Activated T-helper 1 cell treated with anti-CD3 and anti-CD28 coated beads, Interleukin-12 subunit alpha, Interleukin-12 subunit beta, Interleukin-2, Interleukin-4 antibody, amounts not matched to agents 30 ng/mL and 10 ng/mL and 1 ng/mL, durations not matched to agents 14 hours and 24 hours and 36 hours (primary cell): Measurements from ENCODE around the gene FAM83G. TPM values are rescaled to one million over a fixed set of nuclear protein-coding genes. Genes with fewer than 3 reads are reported as not detected.

ENCODE experiments used
- DNase-seq: peaks from one replicate; pipeline ENCODE4 v3.0.0; 2021; ENCODE audit warnings: low spot score
- H3K27ac Mint-ChIP-seq: one replicate; pipeline ENCODE4 v1.8.0; 2021; ENCODE audit warnings: mild to moderate bottlenecking, mixed read lengths
- H3K27me3 Mint-ChIP-seq: one replicate; pipeline ENCODE4 v1.8.0; 2022; ENCODE audit warnings: mild to moderate bottlenecking, moderate library complexity, mixed read lengths; ENCODE audit not compliant: insufficient read depth
- H3K36me3 Mint-ChIP-seq: one replicate; pipeline ENCODE4 v1.8.0; 2021; ENCODE audit warnings: low read depth, mixed read lengths
- H3K4me1 Mint-ChIP-seq: one replicate; pipeline ENCODE4 v1.8.0; 2021; ENCODE audit warnings: low read depth, mixed read lengths
- H3K4me3 Mint-ChIP-seq: one replicate; pipeline ENCODE4 v1.8.0; 2021; ENCODE audit warnings: mild to moderate bottlenecking, moderate library complexity, mixed read lengths
- H3K9me3 Mint-ChIP-seq: one replicate; pipeline ENCODE4 v1.8.0; 2021; ENCODE audit warnings: mixed read lengths
- intact Hi-C: fragments of 100-400 bp; cut with micrococcal nuclease; formaldehyde crosslinking; loops from one replicate; pipeline ENCODE4 v1.15.1; 2024
- total RNA-seq: library from RNA; stranded (reverse); gene quantifications from 2 replicates; pipeline ENCODE4 v1.2.3, GENCODE V29; 2022

Gene FAM83G
- total RNA-seq, 1 donor from 2014 or later: 13.2 TPM

DNA sequence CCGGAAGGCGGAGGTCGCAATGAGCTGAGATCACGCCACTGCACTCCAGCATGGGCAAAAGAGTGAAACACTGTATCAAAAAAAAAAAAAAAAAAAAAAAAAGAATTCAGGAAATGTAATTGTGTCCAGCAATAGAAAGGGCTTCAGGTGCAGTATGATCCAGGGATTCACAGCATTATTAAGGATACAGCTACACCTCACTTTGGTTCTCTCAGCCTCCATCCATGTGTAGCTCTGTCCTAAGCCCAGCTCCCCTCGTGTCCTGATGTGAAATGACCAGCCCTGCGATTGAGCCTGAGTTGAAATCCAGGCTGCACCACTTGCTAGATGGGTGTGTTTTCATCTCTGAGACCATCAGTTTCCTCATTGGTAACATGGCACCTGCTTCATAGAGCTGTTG, 49.6 kb downstream of the FAM83G start:
- Mint-ChIP-seq H3K9me3 (no peaks in the 10 kb centered on the region), H3K4me3 (no peak overlapping the region)

GRCh38 chr17:18954321-18954720, 50.2 kb downstream of the FAM83G start:
- DNase-seq: no peak
- peaks cover 17% of the 10 kb centered on the region for H3K4me1 Mint-ChIP-seq
- intact Hi-C loops: no loop called here
- H3K27me3 Mint-ChIP-seq: peaks cover 6% of the 10 kb centered on the region
- H3K27ac Mint-ChIP-seq: no peak overlapping the region
- H3K36me3 Mint-ChIP-seq: no peaks in the 10 kb centered on the region
- H3K4me3 Mint-ChIP-seq: peak overlapping the region; percentile 12
- no peaks in the 10 kb centered on the region for H3K9me3 Mint-ChIP-seq

More for the DNA sequence above, 49.6 kb downstream of the FAM83G start:
- Mint-ChIP-seq H3K27ac (no peak overlapping the region), H3K36me3 (no peaks in the 10 kb centered on the region), H3K4me1 (peaks cover 17% of the 10 kb centered on the region), H3K27me3 (peaks cover 3% of the 10 kb centered on the region)
- no peak for DNase-seq
- intact Hi-C loops: no loop called here

- Mint-ChIP-seq H3K27me3 (peaks cover 6% of the 10 kb centered on the region), H3K9me3 (no peaks in the 10 kb centered on the region), H3K36me3 (no peaks in the 10 kb centered on the region), H3K4me3 (no peak overlapping the region), H3K4me1 (peaks cover 17% of the 10 kb centered on the region), H3K27ac (no peak overlapping the region)
- DNase-seq: no peak
- intact Hi-C loops: no loop called here
These were observed 51.3 kb downstream of the FAM83G start for GRCh38 chr17:18953231-18953728.

- no peak within 1 kb of the TSS for H3K4me3 Mint-ChIP-seq
- H3K9me3 Mint-ChIP-seq: no peaks in the 10 kb centered on the region
- H3K27ac Mint-ChIP-seq: no peak within 1 kb of the TSS
- H3K36me3 Mint-ChIP-seq: no peaks in the 10 kb centered on the region
- no peak for DNase-seq
- H3K27me3 Mint-ChIP-seq: peaks cover 12% of the 10 kb centered on the region
- H3K4me1 Mint-ChIP-seq: peaks cover 17% of the 10 kb centered on the region
- intact Hi-C loops: no loop called here
These were observed 52.4 kb downstream of the FAM83G start, which contains the start of gene SLC5A10 for GRCh38 chr17:18951941-18952842. Gene SLC5A10, plus strand, starts transcription at chr17:18952165. Its CDS starts 41 bp downstream, at chr17:18952206.

DNA sequence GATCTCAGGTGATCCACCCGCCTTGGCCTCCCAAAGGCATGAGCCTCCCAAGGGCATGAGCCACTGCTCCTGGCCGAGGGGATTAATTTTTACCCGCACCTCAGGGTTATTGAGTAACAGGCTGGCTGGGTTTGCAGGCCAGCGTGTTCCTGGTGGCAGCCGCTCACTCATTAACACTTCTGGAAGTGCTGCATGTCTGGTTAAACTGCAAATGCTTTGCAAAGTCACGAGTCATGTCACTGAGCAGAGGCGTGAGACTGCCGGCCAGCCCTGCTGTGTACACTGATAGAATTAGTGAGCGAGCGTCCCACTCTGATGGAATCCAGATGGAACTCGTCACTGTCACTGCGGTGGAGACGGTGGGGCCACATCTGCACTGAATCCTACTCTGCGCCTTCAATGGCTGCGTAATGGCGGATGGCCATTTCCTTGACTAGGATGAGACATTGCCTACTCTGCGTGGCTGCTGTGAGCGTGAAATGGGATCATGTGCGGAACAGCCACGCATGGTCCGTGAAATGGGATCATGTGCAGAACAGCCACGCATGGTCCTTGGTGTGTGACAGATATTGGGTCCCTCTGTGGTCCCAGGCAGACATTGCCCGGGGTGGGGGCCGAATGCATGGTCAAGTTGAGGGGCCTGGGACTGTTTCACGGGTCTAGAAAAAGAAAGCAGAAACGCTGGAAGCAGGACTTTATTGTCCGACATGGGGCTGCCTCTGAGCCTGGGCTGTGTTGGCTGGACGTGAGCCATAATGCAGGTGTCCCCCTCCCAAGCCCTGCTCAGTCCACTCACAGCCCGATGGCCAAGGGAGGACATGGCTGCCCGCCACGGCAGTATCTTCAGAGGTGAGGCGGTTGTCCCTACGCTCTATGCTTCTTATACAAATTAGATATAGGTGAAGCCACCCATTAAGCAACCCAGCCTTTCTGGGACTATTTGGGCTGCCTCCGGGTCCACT, 53.3 kb downstream of the FAM83G start:
- H3K27ac Mint-ChIP-seq: no peak overlapping the region
- DNase-seq: no peak
- no peaks in the 10 kb centered on the region for H3K9me3 Mint-ChIP-seq
- no peaks in the 10 kb centered on the region for H3K36me3 Mint-ChIP-seq
- peaks cover 21% of the 10 kb centered on the region for H3K4me1 Mint-ChIP-seq
- intact Hi-C loops: no loop called here
- peaks cover 13% of the 10 kb centered on the region for H3K27me3 Mint-ChIP-seq
- no peak overlapping the region for H3K4me3 Mint-ChIP-seq

GRCh38 chr17:18950346-18950745, 54.2 kb downstream of the FAM83G start:
- DNase-seq: no peak
- peaks cover 16% of the 10 kb centered on the region for H3K4me1 Mint-ChIP-seq
- H3K36me3 Mint-ChIP-seq: no peaks in the 10 kb centered on the region
- H3K4me3 Mint-ChIP-seq: no peak overlapping the region
- intact Hi-C loops: no loop called here
- H3K9me3 Mint-ChIP-seq: no peaks in the 10 kb centered on the region
- no peak overlapping the region for H3K27ac Mint-ChIP-seq
- H3K27me3 Mint-ChIP-seq: peaks cover 14% of the 10 kb centered on the region

DNA sequence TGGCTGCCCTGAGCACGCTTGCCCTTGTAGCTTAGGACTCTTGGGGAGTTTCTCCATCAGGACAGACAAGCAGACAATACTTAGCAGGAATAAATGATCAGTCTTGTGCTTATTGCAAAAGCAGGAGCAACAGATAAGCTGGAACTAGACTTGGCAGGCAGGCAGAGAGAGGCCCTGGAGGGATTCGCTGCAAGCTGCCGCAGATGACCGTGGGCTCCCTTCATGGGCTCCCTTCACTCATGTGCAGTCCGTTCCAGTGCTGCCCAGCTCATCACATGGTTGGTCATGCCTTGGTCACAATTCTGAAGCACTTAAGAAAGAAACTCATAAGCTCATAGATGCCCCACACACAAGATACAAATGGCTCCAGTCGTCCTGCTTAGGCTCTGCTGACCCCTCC, 55.0 kb downstream of the FAM83G start:
- intact Hi-C loops: no loop called here
- Mint-ChIP-seq H3K9me3 (no peaks in the 10 kb centered on the region), H3K4me3 (no peak overlapping the region), H3K27me3 (peaks cover 20% of the 10 kb centered on the region), H3K36me3 (no peaks in the 10 kb centered on the region), H3K4me1 (peaks cover 11% of the 10 kb centered on the region), H3K27ac (no peak overlapping the region)
- DNase-seq: no peak

- no peak for DNase-seq
- H3K36me3 Mint-ChIP-seq: no peaks in the 10 kb centered on the region
- H3K9me3 Mint-ChIP-seq: no peaks in the 10 kb centered on the region
- intact Hi-C loops: no loop called here
- no peak overlapping the region for H3K4me3 Mint-ChIP-seq
- peaks cover 4% of the 10 kb centered on the region for H3K4me1 Mint-ChIP-seq
- H3K27ac Mint-ChIP-seq: no peak overlapping the region
- peaks cover 20% of the 10 kb centered on the region for H3K27me3 Mint-ChIP-seq
These were observed 56.0 kb downstream of the FAM83G start for GRCh38 chr17:18948476-18949006.

- H3K9me3 Mint-ChIP-seq: no peaks in the 10 kb centered on the region
- H3K27me3 Mint-ChIP-seq: peaks cover 17% of the 10 kb centered on the region
- H3K36me3 Mint-ChIP-seq: no peaks in the 10 kb centered on the region
- H3K27ac Mint-ChIP-seq: no peak overlapping the region
- intact Hi-C loops: no loop called here
- no peak for DNase-seq
- H3K4me3 Mint-ChIP-seq: no peak overlapping the region
- peaks cover 4% of the 10 kb centered on the region for H3K4me1 Mint-ChIP-seq
These were observed 56.7 kb downstream of the FAM83G start for GRCh38 chr17:18947866-18948265.

GRCh38 chr17:18946536-18946935, 58.0 kb downstream of the FAM83G start:
- H3K27me3 Mint-ChIP-seq: peaks cover 17% of the 10 kb centered on the region
- H3K4me1 Mint-ChIP-seq: peaks cover 4% of the 10 kb centered on the region
- DNase-seq: no peak
- H3K4me3 Mint-ChIP-seq: no peak overlapping the region
- intact Hi-C loops: no loop called here
- no peaks in the 10 kb centered on the region for H3K36me3 Mint-ChIP-seq
- no peaks in the 10 kb centered on the region for H3K9me3 Mint-ChIP-seq
- no peak overlapping the region for H3K27ac Mint-ChIP-seq

GRCh38 chr17:18944646-18945045, 59.9 kb downstream of the FAM83G start:
- peaks cover 4% of the 10 kb centered on the region for H3K4me1 Mint-ChIP-seq
- H3K4me3 Mint-ChIP-seq: no peak overlapping the region
- H3K27me3 Mint-ChIP-seq: peaks cover 20% of the 10 kb centered on the region
- H3K27ac Mint-ChIP-seq: no peak overlapping the region
- H3K36me3 Mint-ChIP-seq: no peaks in the 10 kb centered on the region
- H3K9me3 Mint-ChIP-seq: no peaks in the 10 kb centered on the region
- DNase-seq: no peak
- intact Hi-C loops: no loop called here

GRCh38 chr17:18938692-18939023, 65.9 kb downstream of the FAM83G start:
- DNase-seq: no peak
- Mint-ChIP-seq H3K36me3 (no peaks in the 10 kb centered on the region), H3K4me1 (peaks cover under 1% of the 10 kb centered on the region), H3K4me3 (no peak overlapping the region), H3K27ac (no peak overlapping the region), H3K9me3 (no peaks in the 10 kb centered on the region), H3K27me3 (peaks cover 5% of the 10 kb centered on the region)
- intact Hi-C loops: no loop called here
